Upper lobe of right lung (tissue), 1 donor: ENCODE data around the gene PDE1C. TPM values are rescaled to one million over a fixed set of nuclear protein-coding genes. Genes with fewer than 3 reads are reported as not detected.

ENCODE experiments used
- ATAC-seq: fragments of 200-7000 bp; cut with Tn5 transposase; one replicate; pipeline ENCODE4 v1.9.1; 2020; ENCODE audit warnings: mild to moderate bottlenecking, moderate library complexity
- DNase-seq: peaks from one replicate; pipeline ENCODE4 v3.0.0-alpha.2; 2020
- H3K27ac ChIP-seq: fragments of 200-600 bp; one replicate; pipeline ENCODE4 v1.8.0; 2022
- H3K27me3 ChIP-seq: fragments of 200-600 bp; one replicate; pipeline ENCODE4 v1.8.0; 2022; ENCODE audit warnings: mild to moderate bottlenecking
- H3K36me3 ChIP-seq: fragments of 200-600 bp; one replicate; pipeline ENCODE4 v1.8.0; 2022
- H3K4me1 ChIP-seq: fragments of 200-600 bp; one replicate; pipeline ENCODE4 v1.8.0; 2022
- H3K4me3 ChIP-seq: fragments of 200-600 bp; one replicate; pipeline ENCODE4 v1.8.0; 2022; ENCODE audit warnings: mild to moderate bottlenecking
- H3K9me3 ChIP-seq: fragments of 200-600 bp; one replicate; pipeline ENCODE4 v1.8.0; 2022
- intact Hi-C: fragments of 100-400 bp; cut with DNase I; formaldehyde crosslinking; loops from one replicate; pipeline ENCODE4 v1.11.0; 2022
- total RNA-seq: library from RNA; stranded (reverse); fragmentation: NEBNext Ultra II Directional; extraction: Animal tissue kit (Norgen Biotek cat#: 25700); gene quantifications from one replicate; pipeline ENCODE4 v1.2.1, GENCODE V29; 2021
- TF ChIP-seq, protein P1 (sequence below): fragments of 200-600 bp; IDR thresholded peaks from one replicate; pipeline ENCODE4 v1.8.0; 2022; ENCODE audit warnings: antibody characterized with exemption
- donor health status: DM: no; HTN: yes; CAD: no; lungs with severe emphysema.

The PDE1C gene
- total RNA-seq, 1 donor from 2014 or later: 13.0 TPM

DNA sequence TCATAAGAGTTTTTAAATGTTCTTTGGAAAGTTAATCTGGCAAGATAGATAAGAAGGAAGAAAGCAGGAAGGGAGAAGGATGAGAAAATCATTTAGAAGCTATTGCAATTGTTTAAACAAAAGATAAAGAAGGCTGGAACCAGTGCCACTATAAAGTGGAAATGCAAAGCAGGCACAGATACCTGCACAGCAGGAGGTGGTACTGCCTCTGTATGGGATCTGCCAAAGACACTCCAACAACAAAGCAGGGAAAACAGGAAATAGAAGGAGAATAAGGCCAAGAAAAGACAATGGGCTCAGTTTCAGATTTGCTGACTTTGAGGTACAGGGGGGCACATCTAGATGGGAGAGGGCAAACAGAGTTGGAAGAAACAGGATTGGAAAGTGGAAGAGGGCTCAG is 244.6 kb downstream of the PDE1C start:
- Histone ChIP-seq H3K27ac (no peak overlapping the region), H3K27me3 (no peaks in the 10 kb centered on the region), H3K9me3 (no peaks in the 10 kb centered on the region), H3K4me1 (peaks cover 5% of the 10 kb centered on the region), H3K36me3 (no peaks in the 10 kb centered on the region), H3K4me3 (no peak overlapping the region)
- ATAC-seq (no peak), DNase-seq (no peak)
- TF ChIP-seq, protein P1, sequence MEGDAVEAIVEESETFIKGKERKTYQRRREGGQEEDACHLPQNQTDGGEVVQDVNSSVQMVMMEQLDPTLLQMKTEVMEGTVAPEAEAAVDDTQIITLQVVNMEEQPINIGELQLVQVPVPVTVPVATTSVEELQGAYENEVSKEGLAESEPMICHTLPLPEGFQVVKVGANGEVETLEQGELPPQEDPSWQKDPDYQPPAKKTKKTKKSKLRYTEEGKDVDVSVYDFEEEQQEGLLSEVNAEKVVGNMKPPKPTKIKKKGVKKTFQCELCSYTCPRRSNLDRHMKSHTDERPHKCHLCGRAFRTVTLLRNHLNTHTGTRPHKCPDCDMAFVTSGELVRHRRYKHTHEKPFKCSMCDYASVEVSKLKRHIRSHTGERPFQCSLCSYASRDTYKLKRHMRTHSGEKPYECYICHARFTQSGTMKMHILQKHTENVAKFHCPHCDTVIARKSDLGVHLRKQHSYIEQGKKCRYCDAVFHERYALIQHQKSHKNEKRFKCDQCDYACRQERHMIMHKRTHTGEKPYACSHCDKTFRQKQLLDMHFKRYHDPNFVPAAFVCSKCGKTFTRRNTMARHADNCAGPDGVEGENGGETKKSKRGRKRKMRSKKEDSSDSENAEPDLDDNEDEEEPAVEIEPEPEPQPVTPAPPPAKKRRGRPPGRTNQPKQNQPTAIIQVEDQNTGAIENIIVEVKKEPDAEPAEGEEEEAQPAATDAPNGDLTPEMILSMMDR: no peak
- intact Hi-C loops: no loop called here

- DNase-seq: no peak
- no peak overlapping the region for H3K27ac ChIP-seq
- H3K4me3 ChIP-seq: no peak overlapping the region
- no peaks in the 10 kb centered on the region for H3K4me1 ChIP-seq
- no peaks in the 10 kb centered on the region for H3K36me3 ChIP-seq
- H3K27me3 ChIP-seq: no peaks in the 10 kb centered on the region
- ATAC-seq: no peak
- TF ChIP-seq, protein P1: no peak
- no peaks in the 10 kb centered on the region for H3K9me3 ChIP-seq
- intact Hi-C loops: no loop called here
Observed at GRCh38 chr7:31819031-31819430, 251.2 kb downstream of the PDE1C start.

DNA sequence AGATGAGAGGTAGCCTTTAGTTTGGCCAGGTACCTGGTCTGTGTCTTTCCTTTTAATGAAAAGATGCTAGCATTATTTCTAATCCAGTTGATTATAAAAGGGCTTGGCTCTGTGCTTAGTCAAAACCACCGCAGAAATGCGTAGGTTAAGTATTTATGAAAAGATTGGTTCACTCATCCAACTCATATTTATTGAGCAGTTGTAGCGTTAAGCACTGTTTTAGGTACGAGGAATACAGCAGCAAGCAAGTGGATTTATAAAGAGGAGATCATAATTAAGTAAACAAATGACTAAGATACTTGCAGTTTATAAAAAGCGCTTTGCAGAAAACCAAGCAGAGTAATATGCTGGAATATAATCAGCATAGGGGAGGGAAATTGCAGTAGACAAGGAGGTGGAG is 253.4 kb downstream of the PDE1C start:
- no peaks in the 10 kb centered on the region for H3K27me3 ChIP-seq
- TF ChIP-seq, protein P1: no peak
- intact Hi-C loops: no loop called here
- H3K9me3 ChIP-seq: no peaks in the 10 kb centered on the region
- no peak overlapping the region for H3K4me3 ChIP-seq
- no peaks in the 10 kb centered on the region for H3K36me3 ChIP-seq
- no peak overlapping the region for H3K27ac ChIP-seq
- ATAC-seq (no peak), DNase-seq (no peak)
- H3K4me1 ChIP-seq: peaks cover under 1% of the 10 kb centered on the region

DNA sequence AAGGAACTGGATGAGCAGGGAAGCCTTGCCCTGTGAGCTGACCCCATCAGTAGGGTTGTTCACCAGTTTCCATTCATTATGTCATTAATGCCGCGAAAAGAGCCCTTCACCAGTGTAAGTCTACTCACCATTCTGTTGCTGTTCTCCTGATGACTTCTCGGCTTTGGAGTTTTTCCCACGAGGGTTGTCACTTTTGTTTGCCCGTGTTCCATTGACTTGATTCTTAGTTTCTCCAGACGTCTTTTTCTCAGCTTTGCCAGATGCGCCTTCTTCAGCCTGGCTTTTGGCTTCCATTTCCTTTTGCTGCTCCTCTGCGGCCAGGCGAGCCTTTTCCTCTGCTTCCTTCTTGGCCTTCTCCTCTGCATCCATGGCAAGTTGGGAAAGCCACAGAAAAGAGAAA is 254.4 kb downstream of the PDE1C start:
- H3K9me3 ChIP-seq: no peaks in the 10 kb centered on the region
- H3K4me1 ChIP-seq: peaks cover 7% of the 10 kb centered on the region
- ATAC-seq (no peak), DNase-seq (no peak)
- TF ChIP-seq, protein P1: no peak
- no peak overlapping the region for H3K4me3 ChIP-seq
- intact Hi-C loops: no loop called here
- H3K36me3 ChIP-seq: no peaks in the 10 kb centered on the region
- no peak overlapping the region for H3K27ac ChIP-seq
- no peaks in the 10 kb centered on the region for H3K27me3 ChIP-seq

DNA sequence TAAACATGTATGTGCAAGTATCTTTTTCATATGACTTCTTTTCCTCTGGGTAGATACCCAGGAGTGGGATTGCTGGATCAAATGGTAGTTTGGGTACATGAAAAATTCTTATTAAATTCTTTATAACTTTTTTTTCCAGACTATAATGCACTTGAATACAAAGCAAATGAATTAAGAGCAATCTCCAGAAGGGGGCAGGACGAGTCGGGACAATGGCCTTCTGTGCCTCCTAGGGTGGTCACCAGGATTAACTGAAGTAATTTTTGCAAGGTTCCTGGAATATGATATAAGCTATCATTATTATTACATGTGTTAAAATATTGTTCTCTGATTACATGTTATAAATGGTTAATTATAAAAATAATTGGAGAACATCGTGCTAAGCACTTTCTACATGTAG is 256.0 kb downstream of the PDE1C start:
- Histone ChIP-seq H3K4me3 (no peak overlapping the region), H3K4me1 (peaks cover 7% of the 10 kb centered on the region), H3K27me3 (no peaks in the 10 kb centered on the region), H3K27ac (no peak overlapping the region), H3K36me3 (no peaks in the 10 kb centered on the region), H3K9me3 (no peaks in the 10 kb centered on the region)
- ATAC-seq: no peak
- DNase-seq: no peak
- TF ChIP-seq, protein P1: peak; percentile 39
- intact Hi-C loops: no loop called here
